GM18505 (cell line): ENCODE measurements around the gene VCP.

ENCODE experiments used
- ATAC-seq: cut with Tn5 transposase; IDR thresholded peaks from one replicate; pipeline ENCODE4 v1.9.1; 2021; ENCODE audit not compliant: unreplicated experiment
- POLR2A ChIP-seq: IDR thresholded peaks from 4 replicates; pipeline ENCODE4 v1.6.1; 2011; ENCODE audit warnings: borderline replicate concordance; ENCODE audit not compliant: insufficient read depth, insufficient read length; ENCODE audit errors: extremely low read depth

VCP gene

DNA sequence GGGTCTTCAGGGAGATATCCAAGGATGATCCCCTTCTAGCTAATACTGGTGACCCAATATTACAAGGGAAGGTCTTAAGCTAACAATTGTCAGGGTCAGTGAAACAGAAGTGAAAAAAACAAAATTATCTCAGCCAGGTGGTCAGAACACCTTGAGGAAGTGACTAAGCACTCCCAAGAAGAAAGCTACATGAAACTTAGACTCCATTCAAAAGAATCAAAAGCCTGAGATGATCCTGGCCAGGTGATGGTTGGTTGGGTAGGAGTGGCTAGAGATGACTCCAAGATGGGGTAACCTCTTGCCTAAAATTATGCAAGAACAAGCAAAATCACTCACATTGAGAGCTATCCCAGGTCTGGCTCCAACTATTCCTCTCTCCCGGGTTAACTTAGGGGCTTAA lies 5.4 kb downstream of the VCP start:
- TF ChIP-seq POLR2A, result no peak

DNA sequence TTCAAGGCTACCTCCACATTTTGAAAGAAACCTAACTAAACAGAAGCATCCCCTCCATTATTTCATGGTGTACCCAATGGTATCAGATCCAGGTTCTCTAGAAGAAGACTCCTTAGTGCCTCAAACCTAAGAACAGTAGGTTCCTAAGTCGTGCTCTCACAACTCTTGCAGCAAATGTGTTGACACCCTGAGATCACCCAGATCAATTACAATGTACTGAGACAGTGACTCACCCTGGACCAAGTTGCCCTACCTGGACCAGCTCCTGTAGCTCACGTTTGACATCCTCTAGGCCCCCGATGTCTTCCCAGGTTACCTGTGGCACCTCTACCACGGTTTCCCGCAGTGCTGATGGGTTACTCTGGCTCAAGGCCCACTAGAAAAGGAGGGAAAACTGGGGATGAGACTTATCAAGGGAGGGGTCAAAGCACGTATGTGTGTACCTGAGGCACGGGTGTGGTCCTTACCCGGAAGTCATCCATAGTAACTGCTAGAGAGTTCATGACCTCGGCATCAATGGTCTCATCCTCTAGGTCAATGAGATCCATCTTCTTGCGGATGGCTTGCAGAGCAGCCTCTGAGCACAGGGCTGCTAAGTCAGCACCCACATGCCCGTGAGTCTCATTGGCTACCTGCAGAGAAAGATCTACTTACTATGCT lies 11.7 kb downstream of the VCP start:
- no peak for ATAC-seq
- TF ChIP-seq POLR2A, result no peak

More for the DNA sequence above, 5.4 kb downstream of the VCP start:
- no peak for ATAC-seq

DNA sequence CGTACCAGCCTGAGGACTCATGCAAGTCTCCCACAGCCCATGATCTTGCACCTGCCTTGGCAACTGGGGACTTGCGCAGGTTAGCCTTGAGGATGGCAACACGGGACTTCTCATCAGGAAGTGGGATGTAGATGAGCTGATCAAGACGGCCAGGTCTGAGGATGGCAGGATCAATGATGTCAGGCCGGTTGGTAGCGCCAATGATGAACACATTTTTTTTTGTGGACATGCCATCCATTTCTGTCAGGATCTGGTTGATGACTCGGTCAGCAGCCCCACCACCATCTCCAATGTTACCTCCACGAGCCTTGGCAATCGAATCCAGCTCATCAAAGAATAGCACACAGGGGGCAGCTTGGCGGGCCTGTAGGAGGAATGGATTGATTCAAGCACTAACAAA lies 13.0 kb downstream of the VCP start:
- no peak for TF ChIP-seq POLR2A

DNA sequence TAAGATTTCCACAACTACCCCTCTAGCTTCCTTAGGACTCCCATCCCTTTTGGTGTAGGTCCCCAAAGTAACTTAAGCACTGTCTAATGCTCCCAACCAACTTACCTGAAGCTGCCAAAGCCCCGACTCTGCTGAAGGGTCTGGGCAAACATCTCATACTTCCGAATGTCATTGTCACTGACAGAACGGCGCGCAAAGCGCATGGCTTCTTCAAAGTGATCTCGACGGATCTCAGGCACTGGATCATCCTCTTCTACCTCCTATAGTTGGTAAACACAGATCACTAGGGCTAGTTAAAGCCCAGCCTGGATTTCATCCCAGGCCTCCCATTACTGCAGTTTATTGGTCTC lies 15.2 kb downstream of the VCP start:
- ATAC-seq, result no peak

More for the DNA sequence above, 13.0 kb downstream of the VCP start:
- no peak for ATAC-seq

DNA sequence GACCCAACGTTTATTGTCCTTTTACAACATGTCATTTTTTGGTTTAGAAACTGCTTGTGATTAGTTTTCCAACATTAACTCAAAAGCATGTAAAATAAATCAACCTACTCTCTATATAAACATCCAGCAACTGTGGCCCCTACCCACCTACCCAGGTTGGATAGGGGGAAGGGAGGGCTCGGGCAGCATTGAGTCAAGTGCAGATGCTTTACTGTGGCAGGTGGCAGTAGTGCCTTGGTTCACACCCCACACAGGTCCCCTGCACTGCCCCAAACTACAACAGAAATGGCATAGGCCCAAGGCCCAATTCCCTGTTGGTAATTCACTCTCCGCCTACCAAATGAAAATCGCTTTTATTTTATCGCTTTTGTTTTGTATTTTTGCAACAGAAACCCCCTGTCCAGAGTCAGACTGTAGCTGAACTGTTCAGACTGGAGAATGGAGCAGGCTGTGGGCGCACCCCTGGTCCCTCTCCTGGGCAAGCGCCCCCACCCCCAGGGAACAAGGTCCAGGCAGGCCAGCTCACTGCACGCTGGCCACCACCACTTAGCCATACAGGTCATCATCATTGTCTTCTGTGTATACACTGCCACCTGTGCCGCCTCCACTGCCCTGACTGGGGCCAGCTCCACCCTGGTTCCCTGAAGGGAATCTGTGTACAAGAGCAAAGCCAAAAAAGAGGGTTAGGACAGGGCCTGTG lies 15.7 kb downstream of the VCP start:
- TF ChIP-seq POLR2A, result no peak
- no peak for ATAC-seq

More for the DNA sequence above, 15.2 kb downstream of the VCP start:
- TF ChIP-seq POLR2A, result no peak

DNA sequence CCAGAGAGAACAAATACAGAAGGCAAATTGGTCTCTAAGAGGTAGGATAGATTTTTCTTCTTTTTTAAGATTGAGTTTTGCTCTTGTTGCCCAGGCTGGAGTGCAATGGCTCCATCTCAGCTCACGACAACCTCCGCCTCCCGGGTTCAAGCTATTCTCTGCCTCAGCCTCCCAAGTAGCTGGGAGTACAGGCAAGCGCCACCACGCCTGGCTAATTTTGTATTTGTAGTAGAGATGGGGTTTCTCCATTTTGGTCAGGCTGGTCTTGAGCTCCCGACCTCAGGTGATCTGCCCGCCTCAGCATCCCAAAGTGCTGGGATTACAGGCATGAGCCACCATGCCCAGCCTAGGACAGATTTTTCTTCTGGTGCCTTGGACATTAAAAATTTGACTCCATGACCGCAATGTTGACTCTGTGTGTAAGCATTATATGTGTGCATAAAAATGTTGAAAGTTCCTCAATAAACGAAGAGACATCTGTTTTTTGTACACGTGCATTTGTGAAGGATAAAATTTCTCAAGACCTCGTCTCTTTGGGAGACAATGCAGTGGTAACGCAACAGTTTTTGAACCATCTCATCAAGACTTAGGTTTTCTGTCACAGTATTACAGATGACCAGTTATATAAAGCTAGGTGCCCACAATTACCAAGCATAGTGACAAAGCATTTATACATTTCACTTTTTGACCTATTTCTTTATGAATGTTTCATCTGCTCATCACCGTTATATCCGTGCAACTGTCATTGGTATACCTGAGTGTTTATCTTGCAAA lies 17.4 kb downstream of the VCP start:
- TF ChIP-seq POLR2A, result no peak
- no peak for ATAC-seq

DNA sequence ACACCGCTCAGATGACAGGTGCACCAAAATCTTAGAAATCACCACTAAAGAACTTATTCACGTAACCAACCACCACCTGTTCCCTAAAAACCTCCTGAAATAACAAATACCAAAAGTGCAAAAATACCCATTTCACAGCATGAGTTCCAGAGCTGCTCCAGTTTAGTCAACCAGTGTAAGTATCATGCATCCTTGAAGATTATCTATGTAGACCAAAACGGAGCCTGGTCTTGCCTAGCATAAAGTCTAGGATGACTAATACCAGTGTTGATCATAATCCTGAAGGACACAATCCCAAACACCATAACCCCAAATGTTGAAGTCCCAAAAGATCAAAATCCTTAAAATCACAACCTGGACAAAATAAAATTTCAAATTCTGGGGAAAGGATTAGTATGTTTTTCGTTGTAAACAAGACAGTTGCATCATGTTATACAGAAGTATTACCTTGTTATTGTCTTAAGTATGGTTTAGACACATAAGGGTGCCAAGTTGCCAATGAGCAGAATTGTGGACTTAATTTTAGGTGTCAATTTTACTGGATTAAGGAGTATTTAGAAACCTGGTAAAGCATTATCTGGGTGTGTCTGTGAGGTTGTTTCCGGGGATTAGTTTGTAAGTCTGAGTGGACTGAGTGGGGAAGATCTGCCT lies 18.1 kb downstream of the VCP start:
- no peak for TF ChIP-seq POLR2A
- ATAC-seq, result no peak

DNA sequence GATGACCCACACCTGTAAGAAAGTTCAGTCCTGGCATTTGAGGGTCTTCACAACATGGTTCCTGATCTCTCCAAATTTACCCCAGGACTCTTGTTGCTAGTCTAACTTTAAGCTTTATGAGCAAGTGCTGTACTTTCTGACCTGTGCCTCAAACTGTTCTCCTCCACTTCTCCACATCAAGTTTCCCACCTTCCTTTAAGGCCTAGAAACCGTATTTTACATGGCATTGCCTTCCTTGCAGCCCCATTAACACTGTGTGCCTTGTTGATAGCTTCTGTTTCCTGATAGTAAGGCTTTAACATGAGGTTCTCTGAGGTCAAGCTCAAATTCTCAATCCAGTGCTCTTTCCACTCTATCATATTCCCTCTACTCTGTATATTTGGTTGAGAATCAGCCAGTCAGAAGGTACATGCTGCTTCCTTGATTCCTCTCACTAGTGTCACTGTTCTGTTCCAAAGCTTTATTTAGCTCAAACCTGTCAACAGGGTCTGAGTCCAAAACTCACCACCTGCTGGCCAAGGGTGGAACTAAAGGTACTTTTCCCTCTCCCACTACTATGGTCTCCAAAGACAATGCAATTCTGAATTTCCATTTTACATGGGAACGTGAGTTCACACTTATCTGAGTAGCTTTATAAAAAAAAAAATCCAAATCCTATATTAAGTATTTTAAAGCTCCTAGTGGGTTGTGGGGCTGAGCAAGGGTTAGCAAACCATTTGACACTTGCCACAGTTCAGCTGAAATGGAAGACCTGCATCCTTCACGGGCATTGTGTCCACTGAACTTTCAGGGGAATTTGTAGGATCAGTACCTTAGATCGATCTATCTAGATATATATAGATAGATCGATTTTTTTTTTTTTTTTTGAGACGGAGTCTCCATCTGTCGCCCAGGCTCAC lies 21.1 kb downstream of the VCP start:
- TF ChIP-seq POLR2A, result no peak
- no peak for ATAC-seq

DNA sequence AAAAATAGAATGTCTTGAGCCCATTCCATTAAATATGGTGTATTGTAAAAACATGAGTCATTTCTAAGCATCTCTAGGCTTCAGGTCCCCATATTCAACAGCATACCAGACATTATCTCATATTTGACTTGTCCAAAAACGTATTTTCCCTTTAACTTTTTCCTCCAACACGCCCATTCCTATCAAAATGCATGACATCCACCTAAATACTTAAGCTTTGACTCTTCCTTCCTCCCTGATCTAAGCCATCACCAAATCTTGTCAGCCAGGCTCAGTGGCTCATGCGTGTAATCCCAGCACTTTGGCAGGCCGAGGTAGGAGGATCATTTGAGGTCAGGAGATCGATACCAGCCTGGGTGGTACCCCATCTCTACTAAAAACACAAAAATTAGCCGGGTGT lies 23.9 kb downstream of the VCP start:
- ATAC-seq, result no peak
- TF ChIP-seq POLR2A, result no peak

DNA sequence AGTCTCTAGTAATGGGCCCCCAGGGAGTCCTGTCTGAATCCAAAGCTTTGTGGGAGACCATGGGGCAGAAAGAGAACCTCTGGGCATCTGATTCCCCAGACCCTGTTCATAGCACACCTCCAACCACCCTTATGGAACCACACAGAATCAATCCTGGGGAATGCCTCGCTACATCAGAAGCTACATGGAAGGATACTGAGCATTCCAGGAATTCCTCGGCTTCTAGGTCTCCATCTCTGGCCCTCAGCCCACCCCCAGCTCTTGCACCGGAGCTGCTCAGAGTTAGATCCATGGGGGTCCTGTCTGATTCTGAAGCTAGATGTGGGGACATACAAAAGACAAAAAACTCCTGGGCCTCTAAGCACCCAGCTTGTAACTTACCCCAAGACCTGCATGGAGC lies 28.4 kb downstream of the VCP start:
- no peak for TF ChIP-seq POLR2A
- ATAC-seq, result no peak

DNA sequence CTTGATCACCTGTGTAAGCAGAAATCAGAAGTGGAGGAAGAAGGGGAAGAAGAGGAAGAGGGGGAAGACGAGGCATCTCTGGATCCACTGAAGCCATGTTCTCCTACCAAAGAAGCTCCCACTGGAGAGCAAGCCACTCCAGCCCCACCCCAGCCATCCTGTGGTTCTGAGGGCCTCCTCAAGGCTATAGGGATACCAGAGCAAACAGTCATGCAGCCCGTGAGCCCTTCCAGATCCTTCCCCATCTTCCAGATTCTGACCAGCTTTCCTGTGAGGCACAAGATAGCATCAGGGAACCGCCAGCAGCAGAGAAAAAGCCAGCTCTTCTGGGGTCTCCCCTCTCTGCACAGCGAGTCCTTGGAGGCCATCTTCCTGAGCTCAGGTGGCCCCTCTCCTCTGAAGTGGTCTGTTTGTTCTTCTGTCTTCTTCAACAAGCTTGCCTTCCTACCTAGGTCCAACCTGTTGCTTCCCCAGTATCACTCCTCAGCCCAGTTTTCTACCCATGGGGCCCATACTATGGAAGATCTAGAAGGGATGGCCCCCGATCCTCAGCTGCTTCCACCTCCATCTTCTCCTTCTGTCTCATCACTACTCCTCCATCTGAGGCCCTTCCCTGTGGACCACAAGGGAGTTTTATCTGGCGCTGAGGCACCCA lies 29.4 kb downstream of the VCP start:
- no peak for TF ChIP-seq POLR2A
- ATAC-seq, result no peak

DNA sequence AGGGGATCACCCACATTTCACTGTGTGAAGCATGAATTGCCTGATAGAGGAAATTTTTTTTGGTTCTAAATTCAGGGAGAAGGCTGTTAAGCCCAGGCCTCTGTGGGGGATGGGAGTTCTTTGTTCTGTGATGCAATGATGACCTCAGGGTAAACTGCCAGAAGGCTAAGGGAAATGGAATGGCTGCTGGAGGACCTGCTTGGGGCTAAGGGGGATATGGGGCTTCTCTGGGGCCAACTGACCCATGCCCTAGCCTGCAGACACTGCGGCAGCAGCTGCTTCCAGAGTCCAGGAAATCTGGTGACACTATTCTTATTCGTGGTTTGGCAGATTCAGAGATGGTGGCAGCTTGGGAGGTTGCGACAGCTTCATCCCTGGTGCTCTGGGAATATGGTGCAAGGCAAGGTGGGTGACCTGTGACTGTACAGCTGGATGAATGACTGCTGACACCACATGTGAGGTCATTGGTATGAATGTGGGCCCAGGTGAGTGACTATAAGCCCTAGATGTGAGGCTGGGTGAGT lies 30.3 kb downstream of the VCP start:
- TF ChIP-seq POLR2A, result no peak

More for the DNA sequence above, 30.3 kb downstream of the VCP start:
- ATAC-seq, result no peak
